BJ (cell line): Measurements from ENCODE around the gene CACNB1. TPM values are rescaled to one million over a fixed set of nuclear protein-coding genes. Genes with fewer than 3 reads are reported as not detected.

Source experiments
- CTCF ChIA-PET: fragments of 350-600 bp; formaldehyde crosslinking; extraction: SDS; loops from one replicate; lab custom pipeline; 2021; ENCODE audit warnings: antibody characterized with exemption, inconsistent platforms; lab: Yijun Ruan, JAX
- POLR2A ChIA-PET: fragments of 300-600 bp; sonication (Branson Sonifier 250); formaldehyde crosslinking; extraction: SDS; loops from one replicate; lab custom pipeline; 2021; ENCODE audit warnings: antibody characterized with exemption; lab: Charles Lee
- DNase-seq: peaks from one replicate; pipeline ENCODE4 v3.0.0-alpha.2; 2011; ENCODE audit warnings: low read depth
- H3K27me3 ChIP-seq: 2 replicates; pipeline ENCODE4 v1.6.0; 2011; ENCODE audit warnings: low read length; ENCODE audit not compliant: control insufficient read depth, insufficient read depth
- H3K36me3 ChIP-seq: 2 replicates; pipeline ENCODE4 v1.5.1; 2011; ENCODE audit warnings: low read length; ENCODE audit not compliant: control insufficient read depth, insufficient read depth
- H3K4me3 ChIP-seq: 2 replicates; pipeline ENCODE4 v1.5.1; 2011; ENCODE audit warnings: low read depth, mild to moderate bottlenecking, control low read depth, low read length
- CTCF ChIP-seq: IDR thresholded peaks from 2 replicates; pipeline ENCODE4 v1.5.1; 2011; ENCODE audit warnings: low read depth, mild to moderate bottlenecking, control low read depth, inconsistent platforms, low read length, moderate library complexity; ENCODE audit not compliant: insufficient read depth
- polyA plus RNA-seq: library from polyadenylated mRNA; depleted of rRNA; stranded (reverse); fragments of >200 nt; gene quantifications from 2 replicates; pipeline ENCODE4 v1.2.3, GENCODE V29; 2011

Gene CACNB1
- polyA plus RNA-seq, 1 experiment: 8.5 TPM

GRCh38 chr17:39223907-39224777, 26.7 kb upstream of the CACNB1 start:
- H3K27me3 ChIP-seq: peaks cover 38% of the 10 kb centered on the region
- POLR2A ChIA-PET: no interaction called here
- CTCF ChIA-PET: interaction anchor here (1.2 to 21.2 kb wide), 2 partner anchors 15 to 50 kb away, joined by 5 to 438 read pairs; no protein-coding TSS in a partner anchor

GRCh38 chr17:39222866-39223834, 25.7 kb upstream of the CACNB1 start:
- ChIA-PET CTCF (interaction anchor here (1.2 to 21.2 kb wide), 2 partner anchors 16 to 49 kb away, joined by 5 to 438 read pairs; no protein-coding TSS in a partner anchor), POLR2A (no interaction called here)
- TF ChIP-seq CTCF: no peak
- no peak for DNase-seq
- Histone ChIP-seq H3K27me3 (peaks cover 43% of the 10 kb centered on the region), H3K4me3 (no peak overlapping the region), H3K36me3 (no peaks in the 10 kb centered on the region)

More at GRCh38 chr17:39223907-39224777, 26.7 kb upstream of the CACNB1 start:
- H3K4me3 ChIP-seq: no peak overlapping the region
- TF ChIP-seq CTCF: no peak
- DNase-seq: no peak
- H3K36me3 ChIP-seq: no peaks in the 10 kb centered on the region

GRCh38 chr17:39222151-39222550, 24.7 kb upstream of the CACNB1 start:
- no peak overlapping the region for H3K4me3 ChIP-seq
- POLR2A ChIA-PET: no interaction called here
- CTCF ChIA-PET: interaction anchor here (1.4 to 21.2 kb wide), 2 partner anchors 10 to 17 kb away, joined by 5 to 438 read pairs; no protein-coding TSS in a partner anchor
- no peak for DNase-seq
- no peaks in the 10 kb centered on the region for H3K36me3 ChIP-seq
- TF ChIP-seq CTCF: no peak
- H3K27me3 ChIP-seq: peaks cover 42% of the 10 kb centered on the region

- no peak overlapping the region for H3K4me3 ChIP-seq
- CTCF ChIA-PET: interaction anchor here (1.4 to 21.2 kb wide), 2 partner anchors 9 to 18 kb away, joined by 5 to 438 read pairs; no protein-coding TSS in a partner anchor
- POLR2A ChIA-PET: no interaction called here
- H3K36me3 ChIP-seq: no peaks in the 10 kb centered on the region
- no peak for TF ChIP-seq CTCF
- DNase-seq: no peak
- H3K27me3 ChIP-seq: peaks cover 46% of the 10 kb centered on the region
Measured at GRCh38 chr17:39221572-39221971, 24.1 kb upstream of the CACNB1 start.
